NOMO-1 treated with DMSO at 0.1 percent for 48 hours (cell line): ENCODE measurements around the gene RMP24.

Experiments used
- DNase-seq: peaks from one replicate; lab custom pipeline; 2025; ENCODE audit not compliant: unreplicated experiment; lab: John Stamatoyannopoulos, UW

Gene RMP24

DNA sequence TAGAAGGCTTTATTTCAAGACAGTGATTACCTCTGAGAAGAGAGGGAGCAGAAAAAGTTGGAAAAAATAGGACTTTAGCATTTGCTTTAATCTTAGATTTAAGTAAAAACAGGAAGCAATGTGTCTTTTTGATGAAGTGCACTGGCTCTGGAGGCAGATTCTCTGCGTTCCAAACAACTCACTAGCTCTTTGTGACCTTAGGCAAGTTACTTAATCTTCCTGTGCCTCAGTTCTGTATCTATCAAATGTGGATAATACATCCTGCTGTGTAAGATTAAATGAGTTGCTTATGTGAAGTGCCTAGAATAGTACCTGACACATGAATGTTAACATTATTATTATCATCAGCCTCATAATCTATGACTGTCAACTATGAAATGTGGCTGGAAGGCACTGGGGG is 52.5 kb downstream of the RMP24 start:
- no peak for DNase-seq

DNA sequence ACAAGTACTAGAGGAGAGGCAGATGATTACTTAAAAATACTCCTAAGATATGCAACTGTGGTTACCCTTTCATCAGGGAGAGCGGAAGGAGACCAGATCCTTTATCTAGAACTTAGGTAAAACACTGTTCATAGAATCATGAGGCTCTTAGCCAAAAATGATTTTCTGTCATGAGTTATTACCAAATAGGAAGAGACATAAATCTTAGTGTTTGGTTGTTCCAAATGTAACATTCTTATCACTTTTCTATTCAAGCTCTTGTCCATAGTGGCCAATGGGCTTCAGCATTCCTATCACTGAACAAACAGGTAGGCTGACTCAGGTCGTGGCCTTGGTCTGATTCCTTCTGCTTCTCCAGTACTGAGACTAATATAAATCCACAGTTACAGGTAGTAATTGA is 56.4 kb downstream of the RMP24 start:
- DNase-seq = no peak
